Measurements from ENCODE around the gene CENPB.

The CENPB gene

DNA sequence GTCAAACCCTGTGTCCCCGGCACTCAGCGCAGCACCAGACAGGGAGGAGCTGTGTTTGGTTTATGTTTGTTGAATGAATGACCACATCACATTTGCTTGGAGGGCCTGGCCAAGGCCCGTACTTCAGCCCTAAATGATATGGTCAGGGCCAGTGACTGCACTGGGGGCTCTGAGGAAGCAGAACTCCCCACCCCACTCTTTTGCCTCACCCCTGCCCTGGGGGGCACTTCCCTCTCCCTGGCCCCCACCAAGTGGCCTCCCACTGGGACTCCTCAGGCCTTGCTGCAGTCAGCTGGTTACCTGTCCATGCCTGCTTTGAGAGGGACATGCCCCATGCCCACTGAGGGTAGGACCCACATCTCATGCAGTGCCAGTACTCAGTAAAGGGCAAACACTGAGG is 21.9 kb downstream of the CENPB start:
- Histone ChIP-seq H3K27ac (no peak overlapping the region), H3K4me3 (no peak overlapping the region)
- TF ChIP-seq, protein P1, sequence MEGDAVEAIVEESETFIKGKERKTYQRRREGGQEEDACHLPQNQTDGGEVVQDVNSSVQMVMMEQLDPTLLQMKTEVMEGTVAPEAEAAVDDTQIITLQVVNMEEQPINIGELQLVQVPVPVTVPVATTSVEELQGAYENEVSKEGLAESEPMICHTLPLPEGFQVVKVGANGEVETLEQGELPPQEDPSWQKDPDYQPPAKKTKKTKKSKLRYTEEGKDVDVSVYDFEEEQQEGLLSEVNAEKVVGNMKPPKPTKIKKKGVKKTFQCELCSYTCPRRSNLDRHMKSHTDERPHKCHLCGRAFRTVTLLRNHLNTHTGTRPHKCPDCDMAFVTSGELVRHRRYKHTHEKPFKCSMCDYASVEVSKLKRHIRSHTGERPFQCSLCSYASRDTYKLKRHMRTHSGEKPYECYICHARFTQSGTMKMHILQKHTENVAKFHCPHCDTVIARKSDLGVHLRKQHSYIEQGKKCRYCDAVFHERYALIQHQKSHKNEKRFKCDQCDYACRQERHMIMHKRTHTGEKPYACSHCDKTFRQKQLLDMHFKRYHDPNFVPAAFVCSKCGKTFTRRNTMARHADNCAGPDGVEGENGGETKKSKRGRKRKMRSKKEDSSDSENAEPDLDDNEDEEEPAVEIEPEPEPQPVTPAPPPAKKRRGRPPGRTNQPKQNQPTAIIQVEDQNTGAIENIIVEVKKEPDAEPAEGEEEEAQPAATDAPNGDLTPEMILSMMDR (IDR thresholded peaks at IDR 0.05): no peak
- no peak for DNase-seq (ENCODE audit: low spot score)

DNA sequence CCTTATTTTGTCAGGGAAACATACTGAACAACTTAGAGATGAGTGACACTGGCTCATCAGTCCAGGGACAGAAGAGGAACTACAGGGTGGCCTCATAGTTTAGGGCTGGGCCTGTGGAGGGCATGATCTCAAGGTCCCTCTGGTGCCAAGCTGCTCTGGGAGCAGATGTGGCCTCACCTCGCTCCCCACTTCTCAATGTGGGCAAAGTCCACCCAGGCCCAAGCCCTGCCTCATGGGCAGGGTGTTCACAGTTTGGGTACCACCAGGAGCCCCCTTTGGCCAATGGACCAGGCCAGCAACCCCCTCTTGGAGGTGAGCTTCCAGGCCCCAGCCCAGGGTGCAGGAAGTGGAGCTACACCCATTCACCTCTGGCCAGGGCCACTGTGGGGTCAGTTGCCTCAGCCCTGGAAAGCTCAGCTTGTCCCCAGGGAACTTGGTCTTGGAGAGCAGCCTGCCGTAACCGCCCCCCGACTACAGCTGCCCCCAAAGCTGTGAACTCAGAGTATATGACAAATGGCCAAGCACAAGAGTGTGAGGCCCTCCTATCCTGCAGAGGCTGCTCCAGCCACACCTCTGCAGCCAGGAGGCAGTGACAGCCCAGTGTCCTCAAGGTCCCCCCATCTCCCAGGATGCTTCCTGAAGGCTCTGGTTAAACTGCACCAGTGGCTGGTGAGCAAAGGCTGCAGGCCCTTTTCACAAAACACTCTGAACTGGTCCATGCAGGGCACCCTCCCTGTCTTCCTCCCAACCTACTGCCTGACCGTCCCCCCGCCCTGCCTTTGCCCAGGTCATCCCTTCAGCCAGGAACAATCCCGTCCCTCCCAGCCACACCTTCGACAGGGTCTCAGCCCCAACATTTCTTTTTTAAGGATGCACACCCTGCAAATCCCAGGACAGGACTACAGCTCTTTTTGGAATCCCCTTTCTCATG is 22.6 kb downstream of the CENPB start:
- no peak overlapping the region for H3K4me3 ChIP-seq
- DNase-seq (ENCODE audit: low spot score): no peak
- TF ChIP-seq, protein P1 (IDR thresholded peaks at IDR 0.05): no peak
- no peak overlapping the region for H3K27ac ChIP-seq

DNA sequence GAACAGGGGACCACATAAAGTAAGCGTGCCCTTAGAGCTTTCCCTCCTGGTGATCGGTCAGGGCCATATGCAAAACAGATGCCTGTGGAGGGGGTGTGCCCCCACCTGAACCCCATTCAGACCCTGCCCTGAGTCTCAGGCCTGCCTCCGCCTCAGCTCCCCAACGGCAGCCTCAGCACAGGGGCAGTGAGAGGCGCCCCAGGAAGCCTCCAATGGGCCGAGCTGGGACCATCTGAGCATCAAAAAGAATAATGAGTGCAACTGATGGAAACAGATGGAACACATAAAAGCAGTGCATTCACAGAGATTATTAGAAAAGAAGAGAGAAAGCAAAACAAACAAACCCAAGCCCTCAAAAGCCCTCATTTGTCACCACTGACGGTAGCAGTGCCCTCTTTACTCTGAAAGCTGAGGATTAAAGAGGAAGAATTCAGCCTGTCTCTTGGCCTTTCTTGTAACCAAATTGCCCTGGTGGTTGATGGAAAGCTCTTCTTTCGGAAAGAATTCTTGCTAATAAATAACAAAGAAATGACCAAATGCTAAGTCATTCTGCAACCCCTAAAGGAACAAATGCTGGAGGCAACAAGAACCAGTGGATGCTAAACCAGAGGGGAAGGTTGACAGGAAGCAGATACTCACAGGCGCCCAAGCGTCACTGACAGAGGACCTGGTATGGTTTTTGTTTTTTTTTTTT is 25.7 kb downstream of the CENPB start:
- TF ChIP-seq, protein P1 (IDR thresholded peaks at IDR 0.05): no peak
- Histone ChIP-seq H3K4me3 (no peak overlapping the region), H3K27ac (no peak overlapping the region)
- DNase-seq (ENCODE audit: low spot score): no peak

DNA sequence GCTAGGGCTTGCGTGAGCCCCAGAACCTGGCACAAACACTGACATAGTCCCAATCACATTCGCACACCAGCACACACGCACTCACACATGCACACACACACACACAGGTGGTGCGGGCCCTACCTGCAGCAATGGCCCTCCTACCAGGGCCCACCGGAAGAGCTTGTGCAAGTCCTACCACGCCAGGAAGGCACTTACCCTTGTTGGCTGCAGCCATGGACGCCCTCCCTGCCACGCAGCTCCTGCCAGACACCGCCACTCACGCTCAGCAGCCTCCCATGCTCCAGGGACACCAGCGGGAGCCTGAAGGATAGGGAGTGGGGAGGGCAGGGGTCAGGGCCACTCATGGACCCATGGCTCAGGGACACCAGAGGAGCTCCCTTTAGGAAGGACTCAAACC is 26.7 kb downstream of the CENPB start:
- no peak for DNase-seq (ENCODE audit: low spot score)
- H3K4me3 ChIP-seq: no peak overlapping the region
- TF ChIP-seq, protein P1 (IDR thresholded peaks at IDR 0.05): no peak
- no peak overlapping the region for H3K27ac ChIP-seq

DNA sequence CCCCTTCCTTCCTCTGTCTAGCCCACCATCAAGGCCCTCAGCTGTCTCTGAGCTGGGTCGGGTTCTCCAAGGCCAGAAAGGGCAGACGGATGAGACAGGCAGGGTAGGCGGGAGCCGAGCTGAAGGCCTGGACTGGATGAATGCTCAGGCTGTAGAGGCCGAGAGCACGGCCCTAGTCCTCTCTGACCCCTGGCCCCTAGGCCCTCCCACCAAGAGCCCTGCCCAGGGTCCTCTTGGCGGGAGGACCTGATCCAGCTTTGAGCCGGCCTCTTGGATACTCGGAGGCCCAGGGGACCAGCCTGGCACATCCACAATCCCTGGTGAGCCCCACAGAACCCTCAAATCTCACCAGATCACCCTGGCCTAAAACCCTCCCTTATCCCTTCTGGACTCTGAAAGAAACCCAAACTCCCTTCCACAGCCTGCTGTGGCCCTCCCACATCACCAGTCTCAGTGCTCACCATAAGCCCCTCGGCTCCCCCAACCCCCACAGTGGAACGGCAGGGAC is 27.2 kb downstream of the CENPB start:
- peak overlapping the region in 1 of 2 donors; percentile 41 for H3K27ac ChIP-seq
- DNase-seq (ENCODE audit: low spot score): no peak
- TF ChIP-seq, protein P1 (IDR thresholded peaks at IDR 0.05): no peak

DNA sequence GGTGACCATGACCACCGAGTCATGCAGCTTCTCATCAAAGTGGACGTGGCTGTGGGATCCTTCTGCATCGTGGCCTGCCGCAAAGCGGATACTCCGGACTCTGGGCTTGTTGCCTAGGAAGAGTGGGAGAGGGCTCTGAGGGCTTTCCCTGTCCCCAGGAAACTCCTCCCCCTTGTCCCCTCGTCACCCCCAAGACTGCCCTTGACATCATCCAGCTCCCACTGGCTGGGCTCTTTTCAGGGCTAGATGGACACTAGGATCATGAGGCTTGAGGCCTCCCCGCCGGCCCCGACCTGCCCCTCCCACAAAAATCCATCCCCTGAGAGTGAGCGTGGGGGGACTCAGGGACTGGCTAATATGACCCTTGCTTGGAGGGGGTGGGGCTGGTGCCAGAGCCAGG is 28.0 kb downstream of the CENPB start:
- H3K27ac ChIP-seq: peak overlapping the region in 1 of 2 donors; percentile 41
- DNase-seq (ENCODE audit: low spot score): no peak
- TF ChIP-seq, protein P1 (IDR thresholded peaks at IDR 0.05): no peak
- no peak overlapping the region for H3K4me3 ChIP-seq

More for the DNA sequence above, 27.2 kb downstream of the CENPB start:
- H3K4me3 ChIP-seq: no peak overlapping the region
